Stimulated activated CD4-positive, alpha-beta T cell treated with anti-CD3 and anti-CD28 coated beads, Interleukin-2, amount 100 ng/mL, for 24 hours (primary cell): Measurements from ENCODE around the gene EPHA2.
"Not testable (repeated sequence)": the region's sequence is repeated elsewhere in the genome, so short reads cannot be mapped to it uniquely, and the experiment has no call there.

Experiments used
- DNase-seq, 2 donors: peaks; one replicate each; pipeline ENCODE4 v3.0.0-alpha.2; 2020

The EPHA2 gene

GRCh38 chr1:16117369-16117768 is 38.5 kb downstream of the EPHA2 start:
- no peak for DNase-seq

DNA sequence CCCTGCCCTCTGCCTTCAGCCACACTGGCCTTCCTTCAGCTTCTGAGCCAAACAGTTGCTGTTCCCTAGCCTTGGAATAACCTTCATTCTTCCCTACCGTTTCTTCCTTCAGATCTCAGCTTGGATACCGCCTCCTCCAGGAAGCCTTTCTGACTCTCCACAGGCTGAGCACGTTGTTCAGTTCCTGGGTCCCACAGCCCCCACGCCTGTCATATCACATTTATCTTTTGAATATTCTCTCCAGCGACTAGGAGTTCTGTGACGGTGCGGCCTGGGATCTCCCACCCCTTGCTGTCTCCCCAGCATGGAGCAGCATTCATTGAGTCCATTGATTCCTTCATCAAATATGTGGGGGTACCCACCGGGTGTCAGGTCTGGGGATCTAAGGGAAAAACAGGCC is 39.2 kb downstream of the EPHA2 start:
- no peak for DNase-seq

- DNase-seq: no peak
Measured at GRCh38 chr1:16116002-16116401, 39.9 kb downstream of the EPHA2 start.

GRCh38 chr1:16115468-16115983 is 40.3 kb downstream of the EPHA2 start:
- DNase-seq: no peak

GRCh38 chr1:16114527-16115467 is 41.1 kb downstream of the EPHA2 start:
- DNase-seq: no peak

GRCh38 chr1:16112596-16113555 is 43.0 kb downstream of the EPHA2 start:
- DNase-seq: no peak

DNA sequence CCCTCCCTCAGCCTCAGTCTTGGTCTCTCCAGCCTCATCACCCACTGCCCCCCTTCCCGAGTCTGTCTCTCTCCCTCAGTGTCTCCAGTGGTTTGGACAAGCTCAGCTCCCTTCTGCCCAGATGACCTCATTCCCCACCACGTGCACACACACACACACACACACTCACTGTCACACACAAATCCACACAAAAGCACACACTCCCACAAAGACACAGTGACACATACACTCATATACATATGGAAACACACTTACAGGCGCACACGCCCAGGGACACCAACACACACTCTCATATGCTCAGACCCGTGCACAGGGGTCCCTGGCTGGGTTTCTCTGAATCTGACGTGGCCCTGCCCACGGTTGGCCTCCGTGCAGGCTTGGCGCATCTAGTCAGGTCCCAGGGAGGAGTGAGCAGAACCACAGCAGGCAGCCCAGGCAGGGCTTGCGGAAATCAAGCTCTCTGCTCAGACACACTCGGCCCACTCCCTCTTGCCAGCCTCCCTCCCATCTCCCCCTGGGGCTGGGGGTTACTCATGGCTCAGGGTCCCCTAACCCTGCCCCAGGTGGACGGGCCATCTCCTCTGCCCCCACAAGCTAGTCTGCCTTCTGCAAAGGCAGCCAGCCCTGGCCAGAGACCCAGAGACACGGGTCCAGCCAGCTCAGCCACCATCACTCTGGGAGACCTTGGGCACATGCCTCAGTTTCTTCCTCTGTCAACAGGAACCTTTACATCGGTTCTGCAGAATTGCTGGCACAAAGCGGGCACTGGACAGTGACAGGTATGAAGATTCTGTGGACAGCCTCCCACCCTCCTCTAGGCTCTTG is 43.9 kb downstream of the EPHA2 start:
- DNase-seq: no peak

- DNase-seq: no peak
Measured at GRCh38 chr1:16110884-16111283, 45.0 kb downstream of the EPHA2 start.

GRCh38 chr1:16110456-16110855 is 45.4 kb downstream of the EPHA2 start:
- DNase-seq: no peak

- DNase-seq: no peak
Measured at GRCh38 chr1:16109571-16109970, 46.3 kb downstream of the EPHA2 start.

DNA sequence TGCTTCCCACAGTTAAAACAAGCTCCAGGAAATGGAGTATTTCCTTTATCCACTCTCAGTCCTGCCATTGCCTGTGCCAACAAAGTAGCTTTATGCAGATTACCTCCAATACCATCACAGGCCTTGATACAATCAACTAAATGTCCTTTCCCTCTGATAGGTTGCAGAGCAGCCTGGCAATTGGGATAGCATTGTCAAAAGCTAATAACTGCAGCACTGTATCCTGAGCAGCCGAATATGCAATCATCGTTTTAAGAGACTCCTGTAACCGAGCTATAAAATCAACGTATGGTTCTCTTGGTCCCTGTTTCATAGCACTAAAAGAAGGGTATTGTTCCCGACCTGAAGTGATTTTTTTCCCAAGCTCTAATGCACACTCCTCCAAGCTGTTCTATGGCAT is 48.8 kb downstream of the EPHA2 start:
- DNase-seq: not testable (repeated sequence)

- DNase-seq: no peak
Measured at GRCh38 chr1:16101623-16102022, 54.2 kb downstream of the EPHA2 start.

DNA sequence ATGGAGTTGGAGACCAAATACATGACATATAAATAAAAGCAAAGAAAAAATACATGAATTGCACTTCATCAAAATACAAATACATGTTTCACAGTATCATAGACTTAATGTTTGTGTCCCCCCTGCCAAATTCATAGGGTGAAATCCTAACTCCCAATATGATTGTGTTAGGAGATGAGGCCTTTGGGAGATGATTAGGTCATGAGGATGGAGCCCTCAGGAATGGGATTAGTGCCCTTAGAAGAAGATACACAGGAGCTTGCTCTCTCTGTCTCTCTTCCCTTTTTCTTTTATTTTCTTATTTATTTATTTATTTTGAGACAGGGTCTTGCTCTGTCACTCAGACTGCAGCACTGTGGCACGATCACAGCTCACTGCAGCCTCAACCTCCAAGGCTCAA is 56.5 kb downstream of the EPHA2 start:
- no peak for DNase-seq

GRCh38 chr1:16095447-16095846 is 60.4 kb downstream of the EPHA2 start:
- no peak for DNase-seq

DNA sequence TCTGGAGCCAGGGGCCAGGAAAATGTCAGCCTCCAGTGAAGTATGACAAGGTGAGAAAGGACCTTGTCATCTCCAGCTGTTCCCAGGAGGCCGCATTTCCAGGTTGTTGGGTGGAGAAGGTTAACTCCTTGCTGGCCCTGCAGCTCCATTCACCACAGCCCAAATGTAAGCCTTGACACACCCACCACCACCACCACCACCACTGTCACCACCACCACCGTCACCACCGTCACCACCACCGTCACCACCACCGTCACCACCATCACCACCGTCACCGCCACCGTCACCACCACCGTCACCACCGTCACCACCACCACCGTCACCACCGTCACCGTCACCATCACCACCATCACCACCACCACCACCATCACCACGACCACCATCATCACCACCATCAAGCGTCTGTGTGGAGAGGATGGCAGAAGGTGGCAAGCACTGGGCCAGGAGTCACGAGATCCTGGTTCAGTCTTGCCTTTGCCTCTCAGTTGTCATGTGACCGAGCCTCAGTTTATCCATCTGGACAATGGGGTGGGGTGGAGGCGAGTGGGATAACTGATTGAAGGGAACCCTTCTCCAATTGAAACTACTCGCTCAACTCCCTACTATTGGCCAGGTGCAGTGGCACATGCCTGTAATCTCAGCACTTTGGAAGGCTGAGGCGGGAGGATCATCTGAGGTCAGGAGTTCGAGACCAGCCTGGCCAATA is 61.3 kb downstream of the EPHA2 start:
- DNase-seq: no peak

DNA sequence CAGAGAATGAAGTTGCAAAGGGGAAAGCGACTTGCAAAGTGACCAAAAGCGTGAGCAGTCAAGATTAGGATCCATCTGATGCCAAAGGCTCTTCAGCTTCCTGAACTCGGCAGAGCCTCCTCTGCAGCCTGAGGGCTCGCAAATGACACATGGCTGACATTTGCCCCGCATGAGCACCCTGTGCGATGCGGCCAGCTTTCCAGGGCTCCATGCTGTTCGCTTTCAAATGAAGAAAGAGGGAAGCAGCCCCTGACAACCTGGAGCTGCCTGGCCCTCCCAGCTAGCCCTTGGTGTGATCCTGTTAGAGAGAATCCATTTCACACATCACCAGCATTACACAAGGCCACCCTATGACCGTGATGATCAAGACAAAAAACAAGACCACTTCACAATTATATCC is 62.3 kb downstream of the EPHA2 start:
- no peak for DNase-seq

- no peak for DNase-seq
Measured at GRCh38 chr1:16092923-16093511, 62.9 kb downstream of the EPHA2 start.

- no peak for DNase-seq
Measured at GRCh38 chr1:16092097-16092922, 63.6 kb downstream of the EPHA2 start.

DNA sequence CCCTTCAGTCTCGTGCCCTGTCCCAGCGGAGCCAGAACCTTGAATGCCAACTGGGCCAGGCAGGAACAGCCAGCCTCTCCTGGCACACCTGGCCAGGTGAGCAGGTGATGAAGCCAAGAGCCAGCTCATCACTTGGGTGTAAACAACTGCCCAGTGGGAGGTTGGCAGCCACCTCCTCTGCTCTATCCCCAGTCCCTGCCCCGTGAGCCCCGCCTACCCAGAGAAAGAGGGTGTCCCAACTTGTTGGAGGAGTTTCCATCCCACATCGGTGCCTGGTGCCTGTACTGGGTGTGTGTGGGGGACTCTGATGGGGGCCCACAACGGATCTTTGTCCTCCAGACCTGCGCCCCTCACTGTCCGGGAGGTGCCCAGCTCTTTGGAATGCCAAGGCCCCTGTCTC is 64.6 kb downstream of the EPHA2 start:
- DNase-seq: no peak

- DNase-seq: no peak
Measured at GRCh38 chr1:16090076-16090826, 65.6 kb downstream of the EPHA2 start.
